Measurements from ENCODE around the gene TAF8.

Gene TAF8

DNA sequence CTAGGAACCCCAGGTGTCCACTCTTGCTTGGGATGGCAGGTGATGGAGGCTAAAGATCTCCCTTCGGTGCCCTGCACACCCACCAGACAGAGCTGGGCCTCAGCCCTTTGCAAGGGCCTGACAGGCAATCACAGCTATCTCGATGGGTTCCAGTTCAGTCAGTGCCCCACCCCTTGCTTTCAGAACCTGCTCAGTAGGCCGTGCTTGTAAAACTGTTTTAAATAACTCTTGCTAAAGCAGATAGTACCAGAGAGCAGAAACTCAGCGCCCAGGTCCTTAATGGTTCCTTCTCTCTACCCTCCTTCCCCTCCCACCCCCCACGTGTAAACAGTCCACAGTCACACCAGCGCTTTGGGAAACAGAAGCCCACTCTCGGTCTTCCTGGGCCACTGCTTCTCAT, 52.9 kb downstream of the TAF8 start:
- Histone ChIP-seq H3K9me2 (replicated peaks; ENCODE audit: insufficient read depth, low read length) (no peaks in the 10 kb centered on the region), H3K9me3 (replicated peaks; ENCODE audit: insufficient read depth, low read length) (no peaks in the 10 kb centered on the region), H3K36me3 (replicated peaks; ENCODE audit: insufficient read depth, low read length) (no peaks in the 10 kb centered on the region), H4K20me1 (ENCODE audit: insufficient read depth, low read length) (no peaks in the 10 kb centered on the region), H3K4me3 (ENCODE audit: low read length) (no peak overlapping the region), H3K79me2 (ENCODE audit: low read length) (no peaks in the 10 kb centered on the region), H2AFZ (ENCODE audit: low read length) (peak overlapping the region; percentile 96), H3K27me3 (replicated peaks; ENCODE audit: insufficient read depth, low read length) (peaks cover 8% of the 10 kb centered on the region), H3K9ac (ENCODE audit: low read length) (no peak overlapping the region), H3K4me2 (ENCODE audit: low read depth, low read length) (no peak overlapping the region), H3K4me1 (ENCODE audit: low read length) (peaks cover 4% of the 10 kb centered on the region; the same call in 1 of the 2 replicates), H3F3A (ENCODE audit: insufficient read depth, low read length) (no peaks in the 10 kb centered on the region), H3K27ac (ENCODE audit: low read length) (no peak overlapping the region)
- TF ChIP-seq EZH2phosphoT487 (IDR thresholded peaks at IDR 0.05; ENCODE audit: low read length), result no peak
- TF ChIP-seq, protein P1, sequence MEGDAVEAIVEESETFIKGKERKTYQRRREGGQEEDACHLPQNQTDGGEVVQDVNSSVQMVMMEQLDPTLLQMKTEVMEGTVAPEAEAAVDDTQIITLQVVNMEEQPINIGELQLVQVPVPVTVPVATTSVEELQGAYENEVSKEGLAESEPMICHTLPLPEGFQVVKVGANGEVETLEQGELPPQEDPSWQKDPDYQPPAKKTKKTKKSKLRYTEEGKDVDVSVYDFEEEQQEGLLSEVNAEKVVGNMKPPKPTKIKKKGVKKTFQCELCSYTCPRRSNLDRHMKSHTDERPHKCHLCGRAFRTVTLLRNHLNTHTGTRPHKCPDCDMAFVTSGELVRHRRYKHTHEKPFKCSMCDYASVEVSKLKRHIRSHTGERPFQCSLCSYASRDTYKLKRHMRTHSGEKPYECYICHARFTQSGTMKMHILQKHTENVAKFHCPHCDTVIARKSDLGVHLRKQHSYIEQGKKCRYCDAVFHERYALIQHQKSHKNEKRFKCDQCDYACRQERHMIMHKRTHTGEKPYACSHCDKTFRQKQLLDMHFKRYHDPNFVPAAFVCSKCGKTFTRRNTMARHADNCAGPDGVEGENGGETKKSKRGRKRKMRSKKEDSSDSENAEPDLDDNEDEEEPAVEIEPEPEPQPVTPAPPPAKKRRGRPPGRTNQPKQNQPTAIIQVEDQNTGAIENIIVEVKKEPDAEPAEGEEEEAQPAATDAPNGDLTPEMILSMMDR (IDR thresholded peaks at IDR 0.05; ENCODE audit: low read length), result no peak
- no peak for TF ChIP-seq EZH2 (optimal IDR thresholded peaks at IDR 0.05; ENCODE audit: low read depth, low read length)
- no peak for DNase-seq

DNA sequence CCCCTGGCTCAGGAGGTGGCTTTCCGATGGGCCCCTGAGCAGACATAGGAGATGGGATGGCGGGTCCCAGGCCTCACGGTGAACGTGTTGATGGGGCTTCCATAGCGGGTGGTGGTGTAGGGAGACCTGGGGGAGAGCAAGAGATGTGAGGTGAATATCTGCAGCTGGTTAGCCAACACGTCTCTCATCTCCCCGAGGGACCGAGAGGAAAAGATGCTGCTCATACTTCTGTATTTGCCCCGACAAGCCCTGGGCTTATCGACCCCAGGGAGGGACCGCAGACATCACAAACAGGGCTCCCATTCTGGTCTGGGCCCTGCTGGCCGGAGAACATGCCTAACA, 53.4 kb downstream of the TAF8 start:
- H3K4me1 ChIP-seq (ENCODE audit: low read length), result peaks cover 4% of the 10 kb centered on the region; the same call in 1 of the 2 replicates
- H3F3A ChIP-seq (ENCODE audit: insufficient read depth, low read length), result no peaks in the 10 kb centered on the region
- no peak for TF ChIP-seq EZH2 (optimal IDR thresholded peaks at IDR 0.05; ENCODE audit: low read depth, low read length)
- TF ChIP-seq EZH2phosphoT487 (IDR thresholded peaks at IDR 0.05; ENCODE audit: low read length), result no peak
- TF ChIP-seq, protein P1 (IDR thresholded peaks at IDR 0.05; ENCODE audit: low read length), result no peak
- H3K9me3 ChIP-seq (replicated peaks; ENCODE audit: insufficient read depth, low read length), result no peaks in the 10 kb centered on the region
- peak overlapping the region; percentile 79 for H3K4me2 ChIP-seq (ENCODE audit: low read depth, low read length)
- peak overlapping the region; percentile 67; the same call in 1 of the 2 replicates for H3K9ac ChIP-seq (ENCODE audit: low read length)
- H2AFZ ChIP-seq (ENCODE audit: low read length), result peak overlapping the region; percentile 96
- no peak overlapping the region for H3K27ac ChIP-seq (ENCODE audit: low read length)
- no peaks in the 10 kb centered on the region for H4K20me1 ChIP-seq (ENCODE audit: insufficient read depth, low read length)
- DNase-seq, result no peak
- no peaks in the 10 kb centered on the region for H3K79me2 ChIP-seq (ENCODE audit: low read length)
- H3K4me3 ChIP-seq (ENCODE audit: low read length), result peak overlapping the region; percentile 63
- peaks cover 8% of the 10 kb centered on the region for H3K27me3 ChIP-seq (replicated peaks; ENCODE audit: insufficient read depth, low read length)
- no peaks in the 10 kb centered on the region for H3K9me2 ChIP-seq (replicated peaks; ENCODE audit: insufficient read depth, low read length)
- H3K36me3 ChIP-seq (replicated peaks; ENCODE audit: insufficient read depth, low read length), result no peaks in the 10 kb centered on the region

- Histone ChIP-seq H3K36me3 (replicated peaks; ENCODE audit: insufficient read depth, low read length) (no peaks in the 10 kb centered on the region), H3K9ac (ENCODE audit: low read length) (peak overlapping the region; percentile 67), H3K4me3 (ENCODE audit: low read length) (peak overlapping the region; percentile 63), H3K79me2 (ENCODE audit: low read length) (no peaks in the 10 kb centered on the region), H3K4me1 (ENCODE audit: low read length) (peaks cover 4% of the 10 kb centered on the region; the same call in 1 of the 2 replicates), H3F3A (ENCODE audit: insufficient read depth, low read length) (no peaks in the 10 kb centered on the region), H3K27ac (ENCODE audit: low read length) (no peak overlapping the region), H3K4me2 (ENCODE audit: low read depth, low read length) (peak overlapping the region; percentile 79), H3K9me3 (replicated peaks; ENCODE audit: insufficient read depth, low read length) (no peaks in the 10 kb centered on the region), H2AFZ (ENCODE audit: low read length) (peak overlapping the region; percentile 96), H3K27me3 (replicated peaks; ENCODE audit: insufficient read depth, low read length) (peaks cover 8% of the 10 kb centered on the region), H4K20me1 (ENCODE audit: insufficient read depth, low read length) (no peaks in the 10 kb centered on the region), H3K9me2 (replicated peaks; ENCODE audit: insufficient read depth, low read length) (no peaks in the 10 kb centered on the region)
- TF ChIP-seq, protein P1 (IDR thresholded peaks at IDR 0.05; ENCODE audit: low read length), result peak; percentile 80
- no peak for TF ChIP-seq EZH2phosphoT487 (IDR thresholded peaks at IDR 0.05; ENCODE audit: low read length)
- DNase-seq, result peak; percentile 56
Measured at GRCh38 chr6:42104095-42104803, 53.9 kb downstream of the TAF8 start.

All from MM.1S (cell line).